Astrocyte (in vitro differentiated cells and primary cell): ENCODE results near the gene CABCOCO1. TPM values are rescaled to one million over a fixed set of nuclear protein-coding genes. Genes with fewer than 3 reads are reported as not detected.
A peak's percentile ranks its signal among the peaks of the same experiment; 100 is the strongest.

Experiments used
- DNase-seq: peaks from one replicate; pipeline ENCODE4 v3.0.0-alpha.2; 2010; ENCODE audit warnings: low read depth
- FAIRE-seq: peaks from 2 replicates; lab custom pipeline; 2011; peaks lifted over from hg19 to GRCh38; lab: Jason Lieb, UNC
- H2AFZ ChIP-seq: 2 replicates; pipeline ENCODE4 v1.6.0; 2012; ENCODE audit warnings: low read depth, low read length, inconsistent platforms
- H3K27ac ChIP-seq: 2 replicates; pipeline ENCODE4 v1.5.1; 2011; ENCODE audit warnings: low read depth, low read length, inconsistent platforms
- H3K27me3 ChIP-seq: 2 replicates; pipeline ENCODE4 v1.6.0; 2011; ENCODE audit warnings: low read length, inconsistent platforms; ENCODE audit not compliant: insufficient read depth
- H3K36me3 ChIP-seq: 2 replicates; pipeline ENCODE4 v1.5.1; 2011; ENCODE audit warnings: low read length, inconsistent platforms; ENCODE audit not compliant: insufficient read depth
- H3K4me1 ChIP-seq: 2 replicates; pipeline ENCODE4 v1.5.1; 2011; ENCODE audit warnings: low read length, inconsistent platforms; ENCODE audit not compliant: insufficient read depth
- H3K4me2 ChIP-seq: 2 replicates; pipeline ENCODE4 v1.6.0; 2012; ENCODE audit warnings: low read length, inconsistent platforms
- H3K4me3 ChIP-seq: 2 replicates; pipeline ENCODE4 v1.5.1; 2011; ENCODE audit warnings: low read depth, mild to moderate bottlenecking, low read length, inconsistent platforms; ENCODE audit not compliant: insufficient read depth
- H3K79me2 ChIP-seq: 2 replicates; pipeline ENCODE4 v1.6.0; 2012; ENCODE audit warnings: mild to moderate bottlenecking, low read length, inconsistent platforms; ENCODE audit not compliant: insufficient read depth
- H3K9ac ChIP-seq: 2 replicates; pipeline ENCODE4 v1.6.0; 2012; ENCODE audit warnings: mild to moderate bottlenecking, low read length, inconsistent platforms
- H3K9me3 ChIP-seq: 2 replicates; pipeline ENCODE4 v1.5.1; 2012; ENCODE audit warnings: low read depth, mild to moderate bottlenecking, low read length, inconsistent platforms; ENCODE audit not compliant: insufficient read depth
- H4K20me1 ChIP-seq: 2 replicates; pipeline ENCODE4 v1.6.0; 2012; ENCODE audit warnings: low read length, inconsistent platforms; ENCODE audit not compliant: insufficient read depth
- H3K27ac Mint-ChIP-seq: one replicate; pipeline ENCODE4 v1.8.0; 2021; ENCODE audit warnings: mild to moderate bottlenecking, mixed read lengths; ENCODE audit not compliant: unreplicated experiment
- H3K27me3 Mint-ChIP-seq: one replicate; pipeline ENCODE4 v1.8.0; 2021; ENCODE audit warnings: low read depth, mixed read lengths; ENCODE audit not compliant: unreplicated experiment
- H3K36me3 Mint-ChIP-seq: one replicate; pipeline ENCODE4 v1.8.0; 2021; ENCODE audit warnings: low read depth, mixed read lengths; ENCODE audit not compliant: unreplicated experiment
- H3K4me1 Mint-ChIP-seq: one replicate; pipeline ENCODE4 v1.8.0; 2021; ENCODE audit warnings: low read depth, mixed read lengths; ENCODE audit not compliant: unreplicated experiment
- H3K4me3 Mint-ChIP-seq: one replicate; pipeline ENCODE4 v1.8.0; 2021; ENCODE audit warnings: mild to moderate bottlenecking, moderate library complexity, mixed read lengths; ENCODE audit not compliant: unreplicated experiment
- H3K9me3 Mint-ChIP-seq: one replicate; pipeline ENCODE4 v1.8.0; 2021; ENCODE audit warnings: mild to moderate bottlenecking, mixed read lengths; ENCODE audit not compliant: unreplicated experiment
- CTCF ChIP-seq: IDR thresholded peaks from 2 replicates; pipeline ENCODE4 v1.5.1; 2011; ENCODE audit warnings: low read depth, mild to moderate bottlenecking, inconsistent platforms, low read length, moderate library complexity; ENCODE audit not compliant: insufficient read depth
- EZH2 ChIP-seq: IDR thresholded peaks from 2 replicates; pipeline ENCODE4 v1.6.1; 2012; ENCODE audit warnings: mild to moderate bottlenecking, low read length, inconsistent platforms; ENCODE audit not compliant: insufficient read depth
- total RNA-seq: library from RNA; stranded (reverse); gene quantifications from 2 replicates; pipeline ENCODE4 v1.2.1, GENCODE V29; 2021

CABCOCO1 gene
- total RNA-seq, 1 donor from 2014 or later: 0.23 TPM

GRCh38 chr10:61789031-61789430 is 126.3 kb downstream of the CABCOCO1 start:
- Mint-ChIP-seq H3K4me1 (peaks cover 34% of the 10 kb centered on the region), H3K4me3 (no peak overlapping the region), H3K36me3 (no peaks in the 10 kb centered on the region), H3K9me3 (no peaks in the 10 kb centered on the region), H3K27ac (no peak overlapping the region), H3K27me3 (no peaks in the 10 kb centered on the region)
- Histone ChIP-seq H4K20me1 (no peaks in the 10 kb centered on the region), H3K4me3 (no peak overlapping the region), H3K79me2 (no peaks in the 10 kb centered on the region), H3K4me1 (peaks cover 22% of the 10 kb centered on the region), H3K27me3 (no peaks in the 10 kb centered on the region), H2AFZ (no peak overlapping the region), H3K27ac (no peak overlapping the region), H3K36me3 (no peaks in the 10 kb centered on the region), H3K4me2 (no peak overlapping the region), H3K9me3 (no peaks in the 10 kb centered on the region), H3K9ac (no peak overlapping the region)
- TF ChIP-seq EZH2 (no peak), CTCF (no peak)
- no peak for FAIRE-seq
- no peak for DNase-seq

DNA sequence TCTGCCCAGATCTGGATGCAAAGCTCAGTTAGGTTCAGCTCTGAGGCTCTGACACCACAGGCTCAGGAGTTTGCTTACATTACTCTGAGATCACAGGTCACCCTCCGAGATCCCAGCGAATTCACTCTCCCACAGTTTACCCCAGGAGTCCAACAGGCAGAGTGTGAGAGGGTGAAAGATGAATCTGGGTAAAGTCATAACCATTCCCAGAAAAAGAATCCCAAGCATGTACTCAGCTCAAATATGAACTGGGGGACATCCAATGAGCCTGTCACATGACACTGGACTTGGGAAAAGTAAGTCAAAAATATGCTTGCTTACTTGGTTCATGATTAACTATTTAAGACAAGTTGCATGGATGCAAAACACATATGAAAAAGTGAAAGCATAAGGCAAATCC is 128.5 kb downstream of the CABCOCO1 start:
- Histone ChIP-seq H3K27me3 (no peaks in the 10 kb centered on the region), H3K27ac (no peak overlapping the region), H3K9me3 (no peaks in the 10 kb centered on the region), H2AFZ (no peak overlapping the region), H4K20me1 (no peaks in the 10 kb centered on the region), H3K4me3 (no peak overlapping the region), H3K4me1 (peaks cover 28% of the 10 kb centered on the region), H3K79me2 (no peaks in the 10 kb centered on the region), H3K36me3 (no peaks in the 10 kb centered on the region), H3K4me2 (no peak overlapping the region), H3K9ac (no peak overlapping the region)
- Mint-ChIP-seq H3K4me3 (no peak overlapping the region), H3K27ac (no peak overlapping the region), H3K27me3 (no peaks in the 10 kb centered on the region), H3K4me1 (peaks cover 35% of the 10 kb centered on the region), H3K9me3 (no peaks in the 10 kb centered on the region), H3K36me3 (no peaks in the 10 kb centered on the region)
- no peak for FAIRE-seq
- peak; percentile 68 for DNase-seq
- TF ChIP-seq CTCF: no peak
- no peak for TF ChIP-seq EZH2

GRCh38 chr10:61792097-61792716 is 129.5 kb downstream of the CABCOCO1 start:
- no peaks in the 10 kb centered on the region for H4K20me1 ChIP-seq
- no peak overlapping the region for H3K4me3 ChIP-seq
- H3K9me3 Mint-ChIP-seq: no peaks in the 10 kb centered on the region
- peaks cover 25% of the 10 kb centered on the region for H3K4me1 Mint-ChIP-seq
- H3K27me3 Mint-ChIP-seq: no peaks in the 10 kb centered on the region
- H2AFZ ChIP-seq: no peak overlapping the region
- no peak overlapping the region for H3K27ac Mint-ChIP-seq
- TF ChIP-seq CTCF (no peak), EZH2 (no peak)
- no peaks in the 10 kb centered on the region for H3K36me3 Mint-ChIP-seq
- H3K27me3 ChIP-seq: no peaks in the 10 kb centered on the region
- FAIRE-seq: no peak
- no peak for DNase-seq
- H3K9ac ChIP-seq: no peak overlapping the region
- H3K4me2 ChIP-seq: no peak overlapping the region
- H3K36me3 ChIP-seq: no peaks in the 10 kb centered on the region
- H3K79me2 ChIP-seq: no peaks in the 10 kb centered on the region
- H3K27ac ChIP-seq: no peak overlapping the region
- H3K4me3 Mint-ChIP-seq: no peak overlapping the region
- no peaks in the 10 kb centered on the region for H3K9me3 ChIP-seq
- peaks cover 18% of the 10 kb centered on the region for H3K4me1 ChIP-seq
